ENCODE data around the gene FAM168A.
A peak's percentile ranks its signal among the peaks of the same experiment; 100 is the strongest.

Gene FAM168A, protein sequence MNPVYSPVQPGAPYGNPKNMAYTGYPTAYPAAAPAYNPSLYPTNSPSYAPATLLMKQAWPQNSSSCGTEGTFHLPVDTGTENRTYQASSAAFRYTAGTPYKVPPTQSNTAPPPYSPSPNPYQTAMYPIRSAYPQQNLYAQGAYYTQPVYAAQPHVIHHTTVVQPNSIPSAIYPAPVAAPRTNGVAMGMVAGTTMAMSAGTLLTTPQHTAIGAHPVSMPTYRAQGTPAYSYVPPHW

DNA sequence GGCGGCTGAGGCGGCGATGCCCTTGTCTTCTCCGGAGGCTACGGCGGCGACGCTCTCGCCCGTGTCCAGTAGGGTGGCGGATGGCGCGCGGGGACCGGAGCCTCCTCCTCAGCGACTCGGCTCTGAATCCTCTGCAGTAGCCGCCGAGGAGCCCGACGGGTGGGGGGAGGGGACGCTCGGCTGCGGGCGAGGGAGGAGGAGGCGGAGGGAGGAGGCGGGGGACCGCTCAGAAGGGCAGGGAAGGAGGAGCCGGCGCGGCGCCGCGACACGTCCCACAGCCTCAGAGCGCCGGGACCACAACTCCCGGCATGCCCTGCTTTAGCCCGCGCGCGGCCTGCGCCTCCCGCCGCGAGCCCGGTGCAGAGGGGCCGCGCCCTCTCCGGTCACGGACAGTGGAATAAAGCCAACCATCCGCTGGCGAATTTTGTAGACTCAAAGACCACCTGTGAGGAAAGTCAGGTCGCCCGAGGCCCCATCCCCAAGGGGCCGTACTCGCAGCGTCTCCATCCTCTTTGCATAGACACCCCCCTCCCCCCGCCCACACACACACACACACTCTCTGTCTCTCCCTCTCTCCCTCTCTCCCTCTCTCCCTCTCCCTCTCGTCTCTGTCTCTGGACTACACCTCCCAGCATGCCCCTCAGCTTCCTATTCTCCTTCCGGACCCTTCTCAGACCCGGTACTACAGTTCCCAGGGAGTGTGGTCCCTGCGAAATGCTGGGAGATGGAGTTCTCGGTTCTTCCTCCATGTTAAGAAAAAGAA, at the start of gene FAM168A:
TSS of gene FAM168A (minus strand) at position 157 of the 763 bp plus-strand sequence. CDS start 129,638 bp downstream, outside the sequence.
- TF ChIP-seq ZC3H10 (CRISPR knock-in tag; IDR thresholded peaks at IDR 0.05): no peak
- TF ChIP-seq TCF4 (CRISPR knock-in tag; IDR thresholded peaks at IDR 0.05; ENCODE audit: borderline replicate concordance): no peak
- TF ChIP-seq, protein P1, sequence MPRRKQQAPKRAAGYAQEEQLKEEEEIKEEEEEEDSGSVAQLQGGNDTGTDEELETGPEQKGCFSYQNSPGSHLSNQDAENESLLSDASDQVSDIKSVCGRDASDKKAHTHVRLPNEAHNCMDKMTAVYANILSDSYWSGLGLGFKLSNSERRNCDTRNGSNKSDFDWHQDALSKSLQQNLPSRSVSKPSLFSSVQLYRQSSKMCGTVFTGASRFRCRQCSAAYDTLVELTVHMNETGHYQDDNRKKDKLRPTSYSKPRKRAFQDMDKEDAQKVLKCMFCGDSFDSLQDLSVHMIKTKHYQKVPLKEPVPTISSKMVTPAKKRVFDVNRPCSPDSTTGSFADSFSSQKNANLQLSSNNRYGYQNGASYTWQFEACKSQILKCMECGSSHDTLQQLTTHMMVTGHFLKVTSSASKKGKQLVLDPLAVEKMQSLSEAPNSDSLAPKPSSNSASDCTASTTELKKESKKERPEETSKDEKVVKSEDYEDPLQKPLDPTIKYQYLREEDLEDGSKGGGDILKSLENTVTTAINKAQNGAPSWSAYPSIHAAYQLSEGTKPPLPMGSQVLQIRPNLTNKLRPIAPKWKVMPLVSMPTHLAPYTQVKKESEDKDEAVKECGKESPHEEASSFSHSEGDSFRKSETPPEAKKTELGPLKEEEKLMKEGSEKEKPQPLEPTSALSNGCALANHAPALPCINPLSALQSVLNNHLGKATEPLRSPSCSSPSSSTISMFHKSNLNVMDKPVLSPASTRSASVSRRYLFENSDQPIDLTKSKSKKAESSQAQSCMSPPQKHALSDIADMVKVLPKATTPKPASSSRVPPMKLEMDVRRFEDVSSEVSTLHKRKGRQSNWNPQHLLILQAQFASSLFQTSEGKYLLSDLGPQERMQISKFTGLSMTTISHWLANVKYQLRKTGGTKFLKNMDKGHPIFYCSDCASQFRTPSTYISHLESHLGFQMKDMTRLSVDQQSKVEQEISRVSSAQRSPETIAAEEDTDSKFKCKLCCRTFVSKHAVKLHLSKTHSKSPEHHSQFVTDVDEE (CRISPR knock-in tag; IDR thresholded peaks at IDR 0.05): 0 out of 2 replicates have a peak, but pooled peaks have one; percentile 9
- peak; percentile 98 for TF ChIP-seq ZFP3 (CRISPR knock-in tag; IDR thresholded peaks at IDR 0.05)
- peak; percentile 97 for ATAC-seq

DNA sequence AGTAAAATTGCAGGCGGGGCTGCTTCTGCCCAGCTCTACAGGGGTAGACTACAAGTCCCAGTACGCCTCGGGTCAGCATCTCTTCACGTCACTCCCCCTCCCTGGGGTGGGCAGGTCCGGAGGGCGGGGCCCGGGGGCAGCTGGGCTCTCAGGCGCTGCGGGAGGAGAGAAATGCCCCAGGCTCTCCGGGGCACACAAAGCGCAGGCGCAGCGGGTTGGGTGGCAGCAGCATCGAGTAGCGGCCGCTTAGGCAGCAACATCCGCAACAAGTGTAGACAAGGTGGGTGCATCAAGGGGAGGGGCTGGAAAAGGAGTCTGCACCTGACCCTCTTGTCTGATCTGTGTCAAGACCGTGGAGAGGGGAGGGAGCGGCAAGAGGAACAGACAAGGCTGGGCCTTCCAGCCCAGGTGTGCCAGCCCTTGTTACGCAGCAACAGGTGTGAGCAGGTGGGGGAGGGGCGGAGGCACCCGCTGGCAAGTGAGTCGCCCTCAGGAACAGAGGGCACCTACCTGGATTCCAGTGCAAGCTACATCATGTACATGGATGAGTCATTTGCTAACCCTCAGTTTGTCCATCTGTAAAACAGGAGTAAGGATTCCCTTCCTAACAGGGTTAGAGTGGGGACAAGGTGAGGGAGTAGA, 49.7 kb upstream of the FAM168A start:
- TF ChIP-seq, protein P2, sequence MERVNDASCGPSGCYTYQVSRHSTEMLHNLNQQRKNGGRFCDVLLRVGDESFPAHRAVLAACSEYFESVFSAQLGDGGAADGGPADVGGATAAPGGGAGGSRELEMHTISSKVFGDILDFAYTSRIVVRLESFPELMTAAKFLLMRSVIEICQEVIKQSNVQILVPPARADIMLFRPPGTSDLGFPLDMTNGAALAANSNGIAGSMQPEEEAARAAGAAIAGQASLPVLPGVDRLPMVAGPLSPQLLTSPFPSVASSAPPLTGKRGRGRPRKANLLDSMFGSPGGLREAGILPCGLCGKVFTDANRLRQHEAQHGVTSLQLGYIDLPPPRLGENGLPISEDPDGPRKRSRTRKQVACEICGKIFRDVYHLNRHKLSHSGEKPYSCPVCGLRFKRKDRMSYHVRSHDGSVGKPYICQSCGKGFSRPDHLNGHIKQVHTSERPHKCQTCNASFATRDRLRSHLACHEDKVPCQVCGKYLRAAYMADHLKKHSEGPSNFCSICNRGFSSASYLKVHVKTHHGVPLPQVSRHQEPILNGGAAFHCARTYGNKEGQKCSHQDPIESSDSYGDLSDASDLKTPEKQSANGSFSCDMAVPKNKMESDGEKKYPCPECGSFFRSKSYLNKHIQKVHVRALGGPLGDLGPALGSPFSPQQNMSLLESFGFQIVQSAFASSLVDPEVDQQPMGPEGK (CRISPR knock-in tag; IDR thresholded peaks at IDR 0.05; ENCODE audit: borderline replicate concordance): no peak
- TF ChIP-seq ARNTL (CRISPR knock-in tag; IDR thresholded peaks at IDR 0.05; ENCODE audit: borderline replicate concordance, low read depth): no peak
- TF ChIP-seq, protein P3, sequence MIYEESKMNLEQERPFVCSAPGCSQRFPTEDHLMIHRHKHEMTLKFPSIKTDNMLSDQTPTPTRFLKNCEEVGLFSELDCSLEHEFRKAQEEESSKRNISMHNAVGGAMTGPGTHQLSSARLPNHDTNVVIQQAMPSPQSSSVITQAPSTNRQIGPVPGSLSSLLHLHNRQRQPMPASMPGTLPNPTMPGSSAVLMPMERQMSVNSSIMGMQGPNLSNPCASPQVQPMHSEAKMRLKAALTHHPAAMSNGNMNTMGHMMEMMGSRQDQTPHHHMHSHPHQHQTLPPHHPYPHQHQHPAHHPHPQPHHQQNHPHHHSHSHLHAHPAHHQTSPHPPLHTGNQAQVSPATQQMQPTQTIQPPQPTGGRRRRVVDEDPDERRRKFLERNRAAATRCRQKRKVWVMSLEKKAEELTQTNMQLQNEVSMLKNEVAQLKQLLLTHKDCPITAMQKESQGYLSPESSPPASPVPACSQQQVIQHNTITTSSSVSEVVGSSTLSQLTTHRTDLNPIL (CRISPR knock-in tag; IDR thresholded peaks at IDR 0.05; ENCODE audit: low read depth): no peak
- no peak for TF ChIP-seq CSDC2 (CRISPR knock-in tag; IDR thresholded peaks at IDR 0.05)
- no peak for TF ChIP-seq ISL1 (CRISPR knock-in tag; IDR thresholded peaks at IDR 0.05)
- TF ChIP-seq TCF4 (CRISPR knock-in tag; IDR thresholded peaks at IDR 0.05; ENCODE audit: borderline replicate concordance): no peak
- no peak for TF ChIP-seq PPARA (CRISPR knock-in tag; IDR thresholded peaks at IDR 0.05; ENCODE audit: borderline replicate concordance)
- TF ChIP-seq, protein P4, sequence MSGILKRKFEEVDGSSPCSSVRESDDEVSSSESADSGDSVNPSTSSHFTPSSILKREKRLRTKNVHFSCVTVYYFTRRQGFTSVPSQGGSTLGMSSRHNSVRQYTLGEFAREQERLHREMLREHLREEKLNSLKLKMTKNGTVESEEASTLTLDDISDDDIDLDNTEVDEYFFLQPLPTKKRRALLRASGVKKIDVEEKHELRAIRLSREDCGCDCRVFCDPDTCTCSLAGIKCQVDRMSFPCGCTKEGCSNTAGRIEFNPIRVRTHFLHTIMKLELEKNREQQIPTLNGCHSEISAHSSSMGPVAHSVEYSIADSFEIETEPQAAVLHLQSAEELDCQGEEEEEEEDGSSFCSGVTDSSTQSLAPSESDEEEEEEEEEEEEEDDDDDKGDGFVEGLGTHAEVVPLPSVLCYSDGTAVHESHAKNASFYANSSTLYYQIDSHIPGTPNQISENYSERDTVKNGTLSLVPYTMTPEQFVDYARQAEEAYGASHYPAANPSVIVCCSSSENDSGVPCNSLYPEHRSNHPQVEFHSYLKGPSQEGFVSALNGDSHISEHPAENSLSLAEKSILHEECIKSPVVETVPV (CRISPR knock-in tag; IDR thresholded peaks at IDR 0.05): no peak
- TF ChIP-seq ZFP30 (CRISPR knock-in tag; IDR thresholded peaks at IDR 0.05): no peak
- TF ChIP-seq BACH2 (CRISPR knock-in tag; IDR thresholded peaks at IDR 0.05; ENCODE audit: borderline replicate concordance): no peak
- no peak for TF ChIP-seq ESRRG (CRISPR knock-in tag; IDR thresholded peaks at IDR 0.05)
- no peak for TF ChIP-seq RARB (CRISPR knock-in tag; IDR thresholded peaks at IDR 0.05)
- no peak for TF ChIP-seq ZC3H10 (CRISPR knock-in tag; IDR thresholded peaks at IDR 0.05)
- ATAC-seq: peak; percentile 99

DNA sequence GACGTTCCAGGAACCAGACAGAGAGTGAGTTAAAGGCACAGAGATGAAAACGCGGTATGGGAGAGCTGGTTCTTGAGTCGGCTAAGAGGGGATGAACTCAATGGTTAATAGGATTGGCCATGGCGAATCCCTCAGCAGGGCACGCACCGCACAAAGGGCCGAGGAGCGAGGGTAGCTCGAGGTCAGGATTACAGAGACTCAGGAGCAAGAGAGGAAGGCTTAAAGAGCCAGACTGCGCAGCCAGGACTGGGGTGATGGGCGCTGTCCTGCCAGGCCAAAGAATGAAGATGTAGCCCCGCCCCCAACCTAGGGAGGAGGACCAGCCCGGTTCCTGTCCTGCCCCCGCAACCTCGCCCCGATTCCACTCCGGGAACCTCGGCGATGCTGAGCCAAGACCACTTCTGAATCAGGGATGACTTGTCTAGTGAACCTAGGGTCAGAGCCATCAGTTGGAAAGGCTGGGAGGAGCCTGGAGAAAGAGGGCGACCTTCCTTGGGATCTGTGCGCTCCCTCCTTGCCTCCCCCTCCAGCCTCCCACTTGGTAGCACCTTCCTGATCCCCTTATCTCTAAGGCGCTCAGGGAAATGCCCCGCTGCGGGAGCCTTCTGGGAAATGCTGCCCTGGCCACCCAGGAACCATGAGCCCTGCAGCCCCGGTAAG, 48.2 kb upstream of the FAM168A start, which contains the start of gene PLEKHB1:
TSS of gene PLEKHB1 (plus strand) at position 610 of the 660 bp plus-strand sequence. CDS start at position 638, 28 bp downstream.
- TF ChIP-seq ARNTL (CRISPR knock-in tag; IDR thresholded peaks at IDR 0.05; ENCODE audit: borderline replicate concordance, low read depth) (no peak), GLIS3 (CRISPR knock-in tag; IDR thresholded peaks at IDR 0.05) (no peak), BACH2 (CRISPR knock-in tag; IDR thresholded peaks at IDR 0.05; ENCODE audit: borderline replicate concordance) (no peak), TOX (CRISPR knock-in tag; IDR thresholded peaks at IDR 0.05; ENCODE audit: borderline replicate concordance) (no peak), RARB (CRISPR knock-in tag; IDR thresholded peaks at IDR 0.05) (no peak), CSDC2 (CRISPR knock-in tag; IDR thresholded peaks at IDR 0.05) (no peak), SNAI2 (CRISPR knock-in tag; IDR thresholded peaks at IDR 0.05) (no peak), ISL1 (CRISPR knock-in tag; IDR thresholded peaks at IDR 0.05) (no peak), PPARA (CRISPR knock-in tag; IDR thresholded peaks at IDR 0.05; ENCODE audit: borderline replicate concordance) (no peak), ZNF565 (CRISPR knock-in tag; conservative IDR thresholded peaks at IDR 0.05; ENCODE audit: low read depth) (no peak)
- TF ChIP-seq, protein P2 (CRISPR knock-in tag; IDR thresholded peaks at IDR 0.05; ENCODE audit: borderline replicate concordance): no peak
- ATAC-seq: no peak
